Fibroblast of villous mesenchyme (primary cell): ENCODE measurements around the gene WDR12. TPM values are rescaled to one million over a fixed set of nuclear protein-coding genes. Genes with fewer than 3 reads are reported as not detected.

Experiments
- DNase-seq: peaks from one replicate; pipeline ENCODE4 v3.0.0-alpha.2; 2010; ENCODE audit warnings: low read depth
- H3K4me3 ChIP-seq: 2 replicates; pipeline ENCODE4 v1.5.1; 2011; ENCODE audit warnings: low read depth, mild to moderate bottlenecking, low read length
- total RNA-seq: library from RNA; depleted of rRNA; stranded (reverse); fragments of >200 nt; gene quantifications from 2 replicates; pipeline ENCODE4 v1.2.3, GENCODE V29; 2012
- TF ChIP-seq, protein P1 (sequence below): IDR thresholded peaks from 2 replicates; pipeline ENCODE4 v1.5.1; 2012; ENCODE audit warnings: low read depth, mild to moderate bottlenecking, low read length; ENCODE audit not compliant: insufficient read depth

Gene WDR12
- total RNA-seq, 1 donor: 38.0 TPM

- no peak overlapping the region for H3K4me3 ChIP-seq
- DNase-seq: peak; percentile 43
- TF ChIP-seq, protein P1, sequence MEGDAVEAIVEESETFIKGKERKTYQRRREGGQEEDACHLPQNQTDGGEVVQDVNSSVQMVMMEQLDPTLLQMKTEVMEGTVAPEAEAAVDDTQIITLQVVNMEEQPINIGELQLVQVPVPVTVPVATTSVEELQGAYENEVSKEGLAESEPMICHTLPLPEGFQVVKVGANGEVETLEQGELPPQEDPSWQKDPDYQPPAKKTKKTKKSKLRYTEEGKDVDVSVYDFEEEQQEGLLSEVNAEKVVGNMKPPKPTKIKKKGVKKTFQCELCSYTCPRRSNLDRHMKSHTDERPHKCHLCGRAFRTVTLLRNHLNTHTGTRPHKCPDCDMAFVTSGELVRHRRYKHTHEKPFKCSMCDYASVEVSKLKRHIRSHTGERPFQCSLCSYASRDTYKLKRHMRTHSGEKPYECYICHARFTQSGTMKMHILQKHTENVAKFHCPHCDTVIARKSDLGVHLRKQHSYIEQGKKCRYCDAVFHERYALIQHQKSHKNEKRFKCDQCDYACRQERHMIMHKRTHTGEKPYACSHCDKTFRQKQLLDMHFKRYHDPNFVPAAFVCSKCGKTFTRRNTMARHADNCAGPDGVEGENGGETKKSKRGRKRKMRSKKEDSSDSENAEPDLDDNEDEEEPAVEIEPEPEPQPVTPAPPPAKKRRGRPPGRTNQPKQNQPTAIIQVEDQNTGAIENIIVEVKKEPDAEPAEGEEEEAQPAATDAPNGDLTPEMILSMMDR: no peak
Observed at GRCh38 chr2:202824901-202825300, 86.6 kb downstream of the WDR12 start.

Other genes with a start within 250 kb of the WDR12 start
- 3.5 and 4.8 TPM in 2 replicates for gene ICA1L, start 39.9 kb downstream of the WDR12 start, total RNA-seq
- gene CARF, start 602 bp upstream of the WDR12 start, total RNA-seq: 5.6 and 5.8 TPM in 2 replicates
- gene NBEAL1, start 103.2 kb upstream of the WDR12 start, total RNA-seq: 38.0 and 57.9 TPM in 2 replicates